Esophagus muscularis mucosa (tissue), 3 donors: ENCODE data around the gene PIWIL1.

ENCODE experiments used
- POLR2A ChIP-seq: fragments of 450-650 bp; IDR thresholded peaks from one replicate; pipeline ENCODE4 v1.6.1; 2017; ENCODE audit warnings: antibody characterized with exemption, moderate library complexity, mild to moderate bottlenecking, low read depth
- TF ChIP-seq, protein P1 (sequence below), 3 experiments: fragments of 200-600 bp in 2 of 3; fragments of 450-650 bp in 1 of 3; sonication (generic) in 2 of 3; IDR thresholded peaks; one replicate each; pipeline ENCODE4 v1.5.1; 2017 to 2019; ENCODE audit warnings: antibody characterized with exemption in 3 of 3, mild to moderate bottlenecking in 2 of 3, moderate library complexity in 1 of 3

DNA sequence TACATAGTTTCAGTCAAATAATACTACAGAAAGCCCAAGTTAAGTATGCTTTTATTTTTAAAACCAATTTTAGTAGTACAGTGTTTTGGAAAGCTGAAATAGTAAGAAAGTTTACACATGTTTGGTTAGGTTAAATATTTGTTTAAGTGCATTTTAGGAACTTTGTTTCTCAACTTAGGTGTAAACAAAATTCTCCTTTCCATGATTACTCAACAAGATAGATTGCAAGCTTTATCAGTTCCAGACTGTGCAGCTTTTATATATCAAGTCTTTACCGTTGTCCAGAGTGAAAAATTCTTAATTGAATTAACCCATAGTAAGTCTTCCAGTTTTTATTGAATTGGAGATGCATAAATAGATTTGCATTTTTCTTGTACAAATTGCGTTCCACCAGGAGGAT lies 45.1 kb downstream of the PIWIL1 start:
- TF ChIP-seq, protein P1, sequence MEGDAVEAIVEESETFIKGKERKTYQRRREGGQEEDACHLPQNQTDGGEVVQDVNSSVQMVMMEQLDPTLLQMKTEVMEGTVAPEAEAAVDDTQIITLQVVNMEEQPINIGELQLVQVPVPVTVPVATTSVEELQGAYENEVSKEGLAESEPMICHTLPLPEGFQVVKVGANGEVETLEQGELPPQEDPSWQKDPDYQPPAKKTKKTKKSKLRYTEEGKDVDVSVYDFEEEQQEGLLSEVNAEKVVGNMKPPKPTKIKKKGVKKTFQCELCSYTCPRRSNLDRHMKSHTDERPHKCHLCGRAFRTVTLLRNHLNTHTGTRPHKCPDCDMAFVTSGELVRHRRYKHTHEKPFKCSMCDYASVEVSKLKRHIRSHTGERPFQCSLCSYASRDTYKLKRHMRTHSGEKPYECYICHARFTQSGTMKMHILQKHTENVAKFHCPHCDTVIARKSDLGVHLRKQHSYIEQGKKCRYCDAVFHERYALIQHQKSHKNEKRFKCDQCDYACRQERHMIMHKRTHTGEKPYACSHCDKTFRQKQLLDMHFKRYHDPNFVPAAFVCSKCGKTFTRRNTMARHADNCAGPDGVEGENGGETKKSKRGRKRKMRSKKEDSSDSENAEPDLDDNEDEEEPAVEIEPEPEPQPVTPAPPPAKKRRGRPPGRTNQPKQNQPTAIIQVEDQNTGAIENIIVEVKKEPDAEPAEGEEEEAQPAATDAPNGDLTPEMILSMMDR (IDR thresholded peaks at IDR 0.05): no peak
- no peak for TF ChIP-seq POLR2A
